ENCODE data around the gene BCL2L2. TPM values are rescaled to one million over a fixed set of nuclear protein-coding genes. Genes with fewer than 3 reads are reported as not detected.
A peak's percentile ranks its signal among the peaks of the same experiment; 100 is the strongest.

Gene BCL2L2
- total and polyA plus RNA-seq, 9 of the 15 experiments (the other 6 are each of a cell fraction or from before 2014, with no cell fraction given), result 2.6 to 32.5 (median 14.7) TPM

DNA sequence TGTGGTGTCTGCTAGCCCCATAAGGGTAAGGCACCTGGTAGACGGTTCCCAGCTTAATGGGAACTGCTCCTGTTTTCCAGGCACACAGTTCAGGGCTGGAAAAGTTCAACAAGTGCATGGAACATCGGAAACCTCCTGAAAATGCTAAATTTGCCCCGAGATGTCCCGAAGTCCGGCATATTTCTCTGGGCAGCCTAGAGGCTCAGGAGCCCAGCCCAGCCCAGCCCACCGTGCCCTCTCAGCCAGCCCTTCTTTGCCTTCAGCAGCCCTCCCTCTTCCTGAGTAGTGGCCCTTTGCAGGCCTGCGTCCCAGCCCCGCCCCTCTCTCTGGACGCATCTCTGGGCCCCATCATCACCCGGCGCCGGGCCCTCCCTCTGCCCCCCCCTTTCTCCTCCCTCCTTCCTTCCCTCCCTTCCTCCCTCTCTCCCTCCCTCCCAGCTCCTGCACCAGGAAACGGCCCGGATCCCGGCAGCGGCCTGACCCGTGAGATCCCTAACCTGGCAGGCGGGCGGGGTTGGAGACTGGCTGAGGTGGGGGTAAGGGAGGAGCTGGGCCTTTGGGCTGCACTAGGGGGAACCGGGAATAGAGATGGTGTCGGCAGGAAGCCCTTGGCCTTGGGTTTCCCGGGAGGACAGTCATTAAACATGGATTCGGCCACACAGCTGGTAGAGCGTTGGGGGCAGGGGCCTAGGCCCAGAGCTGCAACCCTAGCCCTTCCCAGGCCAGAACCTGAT lies at the start of gene BCL2L2 (continued):
- TF ChIP-seq, protein P1, sequence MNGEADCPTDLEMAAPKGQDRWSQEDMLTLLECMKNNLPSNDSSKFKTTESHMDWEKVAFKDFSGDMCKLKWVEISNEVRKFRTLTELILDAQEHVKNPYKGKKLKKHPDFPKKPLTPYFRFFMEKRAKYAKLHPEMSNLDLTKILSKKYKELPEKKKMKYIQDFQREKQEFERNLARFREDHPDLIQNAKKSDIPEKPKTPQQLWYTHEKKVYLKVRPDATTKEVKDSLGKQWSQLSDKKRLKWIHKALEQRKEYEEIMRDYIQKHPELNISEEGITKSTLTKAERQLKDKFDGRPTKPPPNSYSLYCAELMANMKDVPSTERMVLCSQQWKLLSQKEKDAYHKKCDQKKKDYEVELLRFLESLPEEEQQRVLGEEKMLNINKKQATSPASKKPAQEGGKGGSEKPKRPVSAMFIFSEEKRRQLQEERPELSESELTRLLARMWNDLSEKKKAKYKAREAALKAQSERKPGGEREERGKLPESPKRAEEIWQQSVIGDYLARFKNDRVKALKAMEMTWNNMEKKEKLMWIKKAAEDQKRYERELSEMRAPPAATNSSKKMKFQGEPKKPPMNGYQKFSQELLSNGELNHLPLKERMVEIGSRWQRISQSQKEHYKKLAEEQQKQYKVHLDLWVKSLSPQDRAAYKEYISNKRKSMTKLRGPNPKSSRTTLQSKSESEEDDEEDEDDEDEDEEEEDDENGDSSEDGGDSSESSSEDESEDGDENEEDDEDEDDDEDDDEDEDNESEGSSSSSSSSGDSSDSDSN (IDR thresholded peaks at IDR 0.05; ENCODE audit: borderline replicate concordance in 1 of 2, low read depth in 2 of 2, low read length in 2 of 2), result peak; percentile 38 to 61; a peak in 1 of 4 replicates
- TF ChIP-seq, protein P2, sequence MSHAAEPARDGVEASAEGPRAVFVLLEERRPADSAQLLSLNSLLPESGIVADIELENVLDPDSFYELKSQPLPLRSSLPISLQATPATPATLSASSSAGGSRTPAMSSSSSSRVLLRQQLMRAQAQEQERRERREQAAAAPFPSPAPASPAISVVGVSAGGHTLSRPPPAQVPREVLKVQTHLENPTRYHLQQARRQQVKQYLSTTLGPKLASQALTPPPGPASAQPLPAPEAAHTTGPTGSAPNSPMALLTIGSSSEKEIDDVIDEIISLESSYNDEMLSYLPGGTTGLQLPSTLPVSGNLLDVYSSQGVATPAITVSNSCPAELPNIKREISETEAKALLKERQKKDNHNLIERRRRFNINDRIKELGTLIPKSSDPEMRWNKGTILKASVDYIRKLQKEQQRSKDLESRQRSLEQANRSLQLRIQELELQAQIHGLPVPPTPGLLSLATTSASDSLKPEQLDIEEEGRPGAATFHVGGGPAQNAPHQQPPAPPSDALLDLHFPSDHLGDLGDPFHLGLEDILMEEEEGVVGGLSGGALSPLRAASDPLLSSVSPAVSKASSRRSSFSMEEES (CRISPR knock-in tag; IDR thresholded peaks at IDR 0.05), result no peak
- TF ChIP-seq KLF10 (CRISPR knock-in tag; IDR thresholded peaks at IDR 0.05), result no peak
- peak; percentile 49; the same call in 1 of the 2 replicates for TF ChIP-seq ZKSCAN1 (IDR thresholded peaks at IDR 0.05; ENCODE audit: low read depth, low read length)
- TF ChIP-seq JUND (IDR thresholded peaks at IDR 0.05; ENCODE audit: borderline replicate concordance, low read depth, low read length), result peak; percentile 54; the same call in 1 of the 2 replicates
- peak; percentile 39; the same call in 1 of the 3 replicates for TF ChIP-seq JUND (tag; IDR thresholded peaks at IDR 0.05; ENCODE audit: borderline replicate concordance, low read depth, low read length)
- no peak for TF ChIP-seq ZNF133 (CRISPR knock-in tag; IDR thresholded peaks at IDR 0.05)
- TF ChIP-seq, protein P3, sequence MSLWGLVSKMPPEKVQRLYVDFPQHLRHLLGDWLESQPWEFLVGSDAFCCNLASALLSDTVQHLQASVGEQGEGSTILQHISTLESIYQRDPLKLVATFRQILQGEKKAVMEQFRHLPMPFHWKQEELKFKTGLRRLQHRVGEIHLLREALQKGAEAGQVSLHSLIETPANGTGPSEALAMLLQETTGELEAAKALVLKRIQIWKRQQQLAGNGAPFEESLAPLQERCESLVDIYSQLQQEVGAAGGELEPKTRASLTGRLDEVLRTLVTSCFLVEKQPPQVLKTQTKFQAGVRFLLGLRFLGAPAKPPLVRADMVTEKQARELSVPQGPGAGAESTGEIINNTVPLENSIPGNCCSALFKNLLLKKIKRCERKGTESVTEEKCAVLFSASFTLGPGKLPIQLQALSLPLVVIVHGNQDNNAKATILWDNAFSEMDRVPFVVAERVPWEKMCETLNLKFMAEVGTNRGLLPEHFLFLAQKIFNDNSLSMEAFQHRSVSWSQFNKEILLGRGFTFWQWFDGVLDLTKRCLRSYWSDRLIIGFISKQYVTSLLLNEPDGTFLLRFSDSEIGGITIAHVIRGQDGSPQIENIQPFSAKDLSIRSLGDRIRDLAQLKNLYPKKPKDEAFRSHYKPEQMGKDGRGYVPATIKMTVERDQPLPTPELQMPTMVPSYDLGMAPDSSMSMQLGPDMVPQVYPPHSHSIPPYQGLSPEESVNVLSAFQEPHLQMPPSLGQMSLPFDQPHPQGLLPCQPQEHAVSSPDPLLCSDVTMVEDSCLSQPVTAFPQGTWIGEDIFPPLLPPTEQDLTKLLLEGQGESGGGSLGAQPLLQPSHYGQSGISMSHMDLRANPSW (CRISPR knock-in tag; IDR thresholded peaks at IDR 0.05), result no peak; the same call in 1 of the 2 replicates
- TF ChIP-seq, protein P4, sequence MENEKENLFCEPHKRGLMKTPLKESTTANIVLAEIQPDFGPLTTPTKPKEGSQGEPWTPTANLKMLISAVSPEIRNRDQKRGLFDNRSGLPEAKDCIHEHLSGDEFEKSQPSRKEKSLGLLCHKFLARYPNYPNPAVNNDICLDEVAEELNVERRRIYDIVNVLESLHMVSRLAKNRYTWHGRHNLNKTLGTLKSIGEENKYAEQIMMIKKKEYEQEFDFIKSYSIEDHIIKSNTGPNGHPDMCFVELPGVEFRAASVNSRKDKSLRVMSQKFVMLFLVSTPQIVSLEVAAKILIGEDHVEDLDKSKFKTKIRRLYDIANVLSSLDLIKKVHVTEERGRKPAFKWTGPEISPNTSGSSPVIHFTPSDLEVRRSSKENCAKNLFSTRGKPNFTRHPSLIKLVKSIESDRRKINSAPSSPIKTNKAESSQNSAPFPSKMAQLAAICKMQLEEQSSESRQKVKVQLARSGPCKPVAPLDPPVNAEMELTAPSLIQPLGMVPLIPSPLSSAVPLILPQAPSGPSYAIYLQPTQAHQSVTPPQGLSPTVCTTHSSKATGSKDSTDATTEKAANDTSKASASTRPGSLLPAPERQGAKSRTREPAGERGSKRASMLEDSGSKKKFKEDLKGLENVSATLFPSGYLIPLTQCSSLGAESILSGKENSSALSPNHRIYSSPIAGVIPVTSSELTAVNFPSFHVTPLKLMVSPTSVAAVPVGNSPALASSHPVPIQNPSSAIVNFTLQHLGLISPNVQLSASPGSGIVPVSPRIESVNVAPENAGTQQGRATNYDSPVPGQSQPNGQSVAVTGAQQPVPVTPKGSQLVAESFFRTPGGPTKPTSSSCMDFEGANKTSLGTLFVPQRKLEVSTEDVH (IDR thresholded peaks at IDR 0.05; ENCODE audit: low read depth, partially characterized antibody), result peak; percentile 75
- TF ChIP-seq, protein P5, sequence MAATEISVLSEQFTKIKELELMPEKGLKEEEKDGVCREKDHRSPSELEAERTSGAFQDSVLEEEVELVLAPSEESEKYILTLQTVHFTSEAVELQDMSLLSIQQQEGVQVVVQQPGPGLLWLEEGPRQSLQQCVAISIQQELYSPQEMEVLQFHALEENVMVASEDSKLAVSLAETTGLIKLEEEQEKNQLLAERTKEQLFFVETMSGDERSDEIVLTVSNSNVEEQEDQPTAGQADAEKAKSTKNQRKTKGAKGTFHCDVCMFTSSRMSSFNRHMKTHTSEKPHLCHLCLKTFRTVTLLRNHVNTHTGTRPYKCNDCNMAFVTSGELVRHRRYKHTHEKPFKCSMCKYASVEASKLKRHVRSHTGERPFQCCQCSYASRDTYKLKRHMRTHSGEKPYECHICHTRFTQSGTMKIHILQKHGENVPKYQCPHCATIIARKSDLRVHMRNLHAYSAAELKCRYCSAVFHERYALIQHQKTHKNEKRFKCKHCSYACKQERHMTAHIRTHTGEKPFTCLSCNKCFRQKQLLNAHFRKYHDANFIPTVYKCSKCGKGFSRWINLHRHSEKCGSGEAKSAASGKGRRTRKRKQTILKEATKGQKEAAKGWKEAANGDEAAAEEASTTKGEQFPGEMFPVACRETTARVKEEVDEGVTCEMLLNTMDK (IDR thresholded peaks at IDR 0.05; ENCODE audit: borderline replicate concordance, insufficient read depth, low read depth, low read length, poor library complexity, severe bottlenecking), result no peak
- TF ChIP-seq ELF4 (CRISPR knock-in tag; IDR thresholded peaks at IDR 0.05), result 0 out of 2 replicates have a peak, but pooled peaks have one; percentile 60
- TF ChIP-seq HNRNPLL (IDR thresholded peaks at IDR 0.05; ENCODE audit: low read depth, low read length, poor library complexity, severe bottlenecking), result peak; percentile 25
- peak; percentile 57 for TF ChIP-seq NFIC (IDR thresholded peaks at IDR 0.05)
- TF ChIP-seq ZNF830 (CRISPR knock-in tag; IDR thresholded peaks at IDR 0.05), result 0 out of 2 replicates have a peak, but pooled peaks have one; percentile 37

Data from K562 (cell line).